Left lung (tissue), 10 donors: ENCODE results near the gene ARID3B. TPM values are rescaled to one million over a fixed set of nuclear protein-coding genes. Genes with fewer than 3 reads are reported as not detected.

ENCODE experiments used
- ATAC-seq: fragments of 200-7000 bp; cut with Tn5 transposase; one replicate; pipeline ENCODE4 v1.9.1; 2020; ENCODE audit warnings: moderate library complexity
- DNase-seq, 4 donors: peaks; one replicate each; pipeline ENCODE4 v3.0.0-alpha.2; 2013 to 2020
- H3K27ac ChIP-seq, 2 donors: fragments of 200-600 bp; sonication (generic) in 1 of 2; one replicate each; pipeline versions ENCODE4 v1.5.0 to v1.8.0; 2020 to 2021
- H3K27me3 ChIP-seq, 2 donors: fragments of 200-600 bp; sonication (generic) in 1 of 2; one replicate each; pipeline versions ENCODE4 v1.5.0 to v1.8.0; 2020 to 2021
- H3K36me3 ChIP-seq, 2 donors: fragments of 200-600 bp; sonication (generic) in 1 of 2; one replicate each; pipeline versions ENCODE4 v1.5.0 to v1.8.0; 2020 to 2021
- H3K4me1 ChIP-seq, 2 donors: fragments of 200-600 bp; one replicate each; pipeline ENCODE4 v1.8.0; 2021
- H3K4me3 ChIP-seq, 2 donors: fragments of 200-600 bp; sonication (generic) in 1 of 2; one replicate each; pipeline versions ENCODE4 v1.5.0 to v1.8.0; 2020 to 2021; ENCODE audit warnings: mild to moderate bottlenecking in 1 of 2
- H3K9me3 ChIP-seq, 2 donors: fragments of 200-600 bp; sonication (generic) in 1 of 2; one replicate each; pipeline versions ENCODE4 v1.5.0 to v1.8.0; 2020 to 2021
- intact Hi-C, 2 donors: fragments of 100-400 bp; cut with DNase I; formaldehyde crosslinking; loops; one replicate each; pipeline versions ENCODE4 v1.11.2 to v1.14.2; 2022
- polyA plus RNA-seq, 6 donors: library from polyadenylated mRNA; unstranded; fragments of 120-200 nt; gene quantifications; one replicate each; pipeline ENCODE4 v1.2.1, GENCODE V29; 2013; ENCODE audit not compliant: insufficient read length in 6 of 6
- total RNA-seq, 2 donors: library from RNA; stranded (reverse); fragmentation: NEBNext Ultra II Directional; extraction: Animal tissue kit (Norgen Biotek cat#: 25700); gene quantifications; one replicate each; pipeline ENCODE4 v1.2.1, GENCODE V29; 2021
- TF ChIP-seq, protein P1 (sequence below), 2 donors: fragments of 200-600 bp; sonication (generic) in 1 of 2; IDR thresholded peaks; one replicate each; pipeline versions ENCODE4 v1.5.0 to v1.8.0; 2021; ENCODE audit warnings: antibody characterized with exemption in 2 of 2
- donor health status: DM: no; HTN: yes; CAD: no.
- donor health status: DM: no; HTN: no; CAD: no.

Gene ARID3B
- total and polyA plus RNA-seq, 8 donors: 5.8 to 12.1 (median 11.1) TPM

DNA sequence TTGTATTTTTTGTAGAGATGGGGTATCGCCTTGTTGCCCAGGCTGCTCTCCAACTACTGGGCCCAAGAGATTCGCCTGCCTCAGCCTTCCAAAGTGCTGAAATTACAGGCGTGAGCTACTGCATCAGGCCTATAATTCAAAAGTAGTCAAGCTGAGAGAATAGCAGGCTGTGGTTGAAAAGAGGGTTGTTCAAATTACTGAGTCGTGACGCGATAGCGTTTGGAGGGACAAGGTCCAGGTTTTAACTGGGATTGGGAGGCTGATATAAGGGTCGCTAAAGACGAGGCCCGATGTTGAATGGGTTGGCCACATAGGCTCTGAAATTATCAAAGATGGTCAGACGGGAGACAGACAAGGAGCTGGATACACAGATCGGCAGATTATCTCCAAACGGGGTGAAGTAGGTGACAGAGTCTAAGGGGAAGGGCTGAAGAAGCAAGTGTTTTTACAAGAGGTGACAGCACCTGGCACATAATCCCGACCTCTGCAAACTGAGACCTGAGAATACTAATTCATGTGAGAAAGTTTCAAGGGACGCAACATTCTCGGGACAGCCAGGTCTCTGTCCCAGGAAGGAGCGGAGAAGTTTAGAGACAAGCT is 759 bp upstream of the ARID3B start:
- intact Hi-C loops: loop anchor here in 1 of 2 donors (10.0 kb wide), 1 partner anchor 75 kb away; the partner anchor contains the start of gene CLK3
- Histone ChIP-seq H3K4me3 (peak overlapping the region; percentile 47 to 87), H3K36me3 (peaks cover 0 to 11% of the 10 kb centered on the region in 2 donors), H3K27me3 (no peaks in the 10 kb centered on the region), H3K9me3 (no peaks in the 10 kb centered on the region), H3K27ac (peak overlapping the region in 1 of 2 donors; percentile 85), H3K4me1 (peaks cover 13 to 33% of the 10 kb centered on the region in 2 donors)
- TF ChIP-seq, protein P1, sequence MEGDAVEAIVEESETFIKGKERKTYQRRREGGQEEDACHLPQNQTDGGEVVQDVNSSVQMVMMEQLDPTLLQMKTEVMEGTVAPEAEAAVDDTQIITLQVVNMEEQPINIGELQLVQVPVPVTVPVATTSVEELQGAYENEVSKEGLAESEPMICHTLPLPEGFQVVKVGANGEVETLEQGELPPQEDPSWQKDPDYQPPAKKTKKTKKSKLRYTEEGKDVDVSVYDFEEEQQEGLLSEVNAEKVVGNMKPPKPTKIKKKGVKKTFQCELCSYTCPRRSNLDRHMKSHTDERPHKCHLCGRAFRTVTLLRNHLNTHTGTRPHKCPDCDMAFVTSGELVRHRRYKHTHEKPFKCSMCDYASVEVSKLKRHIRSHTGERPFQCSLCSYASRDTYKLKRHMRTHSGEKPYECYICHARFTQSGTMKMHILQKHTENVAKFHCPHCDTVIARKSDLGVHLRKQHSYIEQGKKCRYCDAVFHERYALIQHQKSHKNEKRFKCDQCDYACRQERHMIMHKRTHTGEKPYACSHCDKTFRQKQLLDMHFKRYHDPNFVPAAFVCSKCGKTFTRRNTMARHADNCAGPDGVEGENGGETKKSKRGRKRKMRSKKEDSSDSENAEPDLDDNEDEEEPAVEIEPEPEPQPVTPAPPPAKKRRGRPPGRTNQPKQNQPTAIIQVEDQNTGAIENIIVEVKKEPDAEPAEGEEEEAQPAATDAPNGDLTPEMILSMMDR (IDR thresholded peaks at IDR 0.05): no peak
- no peak for DNase-seq
- no peak for ATAC-seq

DNA sequence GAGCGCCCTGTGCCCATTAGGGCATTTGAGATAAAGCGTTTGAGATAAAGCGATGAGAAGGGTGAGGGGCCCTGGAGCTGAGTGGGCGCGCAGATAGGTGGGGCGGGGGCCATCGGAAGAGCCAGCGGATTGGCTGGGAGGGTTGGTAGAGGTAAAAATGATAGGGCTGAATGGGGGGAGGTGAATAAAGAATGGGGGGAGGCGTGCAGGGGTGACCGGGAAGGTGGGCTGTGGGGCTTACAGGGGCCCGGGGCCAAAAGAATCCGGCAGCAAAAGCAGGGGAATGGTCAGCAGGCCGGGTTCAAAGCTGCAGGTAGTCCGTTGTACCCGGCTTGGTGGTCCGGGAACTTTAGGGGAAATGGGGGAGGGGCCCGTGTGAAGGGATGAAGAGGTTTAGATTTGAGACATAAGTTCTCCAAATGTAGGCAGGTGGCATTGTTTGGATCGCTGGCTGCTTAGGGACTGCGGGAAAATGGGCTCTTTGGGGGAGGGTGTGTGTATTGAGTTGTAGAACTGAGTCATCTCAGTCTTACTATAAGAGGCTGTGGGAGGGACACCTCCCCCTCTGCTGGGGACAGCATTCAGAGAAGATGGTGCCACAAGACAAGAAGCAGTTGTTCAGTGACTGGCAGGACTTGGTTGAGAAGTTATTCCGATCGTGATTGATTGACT is 610 bp downstream of the ARID3B start:
- intact Hi-C loops: loop anchor here in 1 of 2 donors (10.0 kb wide), 1 partner anchor 73 kb away; the partner anchor contains the start of gene CLK3
- peak in 2 of 4 donors; percentile 37 to 40 for DNase-seq
- peak; percentile 50 for ATAC-seq
- H3K36me3 ChIP-seq: peaks cover 0 to 11% of the 10 kb centered on the region in 2 donors
- peak overlapping the region; percentile 83 to 87 for H3K4me3 ChIP-seq
- peak overlapping the region; percentile 58 to 89 for H3K27ac ChIP-seq
- no peaks in the 10 kb centered on the region for H3K9me3 ChIP-seq
- TF ChIP-seq, protein P1 (IDR thresholded peaks at IDR 0.05): no peak
- H3K27me3 ChIP-seq: no peaks in the 10 kb centered on the region
- peaks cover 24 to 47% of the 10 kb centered on the region in 2 donors for H3K4me1 ChIP-seq

GRCh38 chr15:74542166-74543042 is 1.4 kb downstream of the ARID3B start:
- peaks cover 0 to 11% of the 10 kb centered on the region in 2 donors for H3K36me3 ChIP-seq
- peak overlapping the region; percentile 83 to 87 for H3K4me3 ChIP-seq
- intact Hi-C loops: loop anchor here in 1 of 2 donors (10.0 kb wide), 1 partner anchor 72 kb away; the partner anchor contains the start of gene CLK3
- no peak for DNase-seq
- H3K4me1 ChIP-seq: peaks cover 26 to 53% of the 10 kb centered on the region in 2 donors
- H3K9me3 ChIP-seq: no peaks in the 10 kb centered on the region
- TF ChIP-seq, protein P1 (IDR thresholded peaks at IDR 0.05): no peak
- H3K27ac ChIP-seq: peak overlapping the region in 1 of 2 donors; percentile 89
- no peaks in the 10 kb centered on the region for H3K27me3 ChIP-seq
- no peak for ATAC-seq

DNA sequence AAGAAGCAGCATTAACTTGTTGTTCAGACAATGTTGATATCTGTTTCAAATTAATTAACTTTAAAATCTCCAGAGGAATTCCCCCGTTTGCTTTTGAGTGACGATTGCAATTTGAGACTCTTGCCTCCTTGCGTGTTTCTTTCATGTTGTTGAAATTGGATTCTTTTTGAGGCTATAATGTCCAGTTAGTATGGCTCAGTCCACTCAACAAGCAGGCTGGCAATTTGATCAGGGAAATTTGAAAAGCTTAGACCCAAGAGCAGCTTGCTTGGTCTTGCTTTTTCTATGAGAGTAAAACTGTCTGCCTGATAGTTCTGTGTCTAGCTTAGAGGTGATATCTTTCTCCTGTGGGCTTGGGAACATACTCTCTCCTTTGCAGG is 2.0 kb downstream of the ARID3B start:
- H3K27ac ChIP-seq: no peak overlapping the region
- H3K4me1 ChIP-seq: peaks cover 26 to 53% of the 10 kb centered on the region in 2 donors
- ATAC-seq (no peak), DNase-seq (no peak)
- peaks cover 0 to 13% of the 10 kb centered on the region in 2 donors for H3K36me3 ChIP-seq
- intact Hi-C loops: loop anchor here in 1 of 2 donors (10.0 kb wide), 1 partner anchor 72 kb away; the partner anchor contains the start of gene CLK3
- no peak overlapping the region for H3K4me3 ChIP-seq
- no peaks in the 10 kb centered on the region for H3K27me3 ChIP-seq
- H3K9me3 ChIP-seq: no peaks in the 10 kb centered on the region
- TF ChIP-seq, protein P1 (IDR thresholded peaks at IDR 0.05): no peak
